Fibroblast of skin of back (primary cell): Measurements from ENCODE around the gene CFAP43. TPM values are rescaled to one million over a fixed set of nuclear protein-coding genes. Genes with fewer than 3 reads are reported as not detected.
A peak's percentile ranks its signal among the peaks of the same experiment; 100 is the strongest.

Source experiments
- DNase-seq: peaks from one replicate; pipeline ENCODE4 v3.0.0-alpha.2; 2013
- polyA plus RNA-seq, 2 experiments: library from polyadenylated mRNA; unstranded; fragments of 120-200 nt; gene quantifications; one replicate each; pipeline ENCODE4 v1.2.1, GENCODE V29; 2013; ENCODE audit not compliant: insufficient read length in 2 of 2

CFAP43 gene, protein sequence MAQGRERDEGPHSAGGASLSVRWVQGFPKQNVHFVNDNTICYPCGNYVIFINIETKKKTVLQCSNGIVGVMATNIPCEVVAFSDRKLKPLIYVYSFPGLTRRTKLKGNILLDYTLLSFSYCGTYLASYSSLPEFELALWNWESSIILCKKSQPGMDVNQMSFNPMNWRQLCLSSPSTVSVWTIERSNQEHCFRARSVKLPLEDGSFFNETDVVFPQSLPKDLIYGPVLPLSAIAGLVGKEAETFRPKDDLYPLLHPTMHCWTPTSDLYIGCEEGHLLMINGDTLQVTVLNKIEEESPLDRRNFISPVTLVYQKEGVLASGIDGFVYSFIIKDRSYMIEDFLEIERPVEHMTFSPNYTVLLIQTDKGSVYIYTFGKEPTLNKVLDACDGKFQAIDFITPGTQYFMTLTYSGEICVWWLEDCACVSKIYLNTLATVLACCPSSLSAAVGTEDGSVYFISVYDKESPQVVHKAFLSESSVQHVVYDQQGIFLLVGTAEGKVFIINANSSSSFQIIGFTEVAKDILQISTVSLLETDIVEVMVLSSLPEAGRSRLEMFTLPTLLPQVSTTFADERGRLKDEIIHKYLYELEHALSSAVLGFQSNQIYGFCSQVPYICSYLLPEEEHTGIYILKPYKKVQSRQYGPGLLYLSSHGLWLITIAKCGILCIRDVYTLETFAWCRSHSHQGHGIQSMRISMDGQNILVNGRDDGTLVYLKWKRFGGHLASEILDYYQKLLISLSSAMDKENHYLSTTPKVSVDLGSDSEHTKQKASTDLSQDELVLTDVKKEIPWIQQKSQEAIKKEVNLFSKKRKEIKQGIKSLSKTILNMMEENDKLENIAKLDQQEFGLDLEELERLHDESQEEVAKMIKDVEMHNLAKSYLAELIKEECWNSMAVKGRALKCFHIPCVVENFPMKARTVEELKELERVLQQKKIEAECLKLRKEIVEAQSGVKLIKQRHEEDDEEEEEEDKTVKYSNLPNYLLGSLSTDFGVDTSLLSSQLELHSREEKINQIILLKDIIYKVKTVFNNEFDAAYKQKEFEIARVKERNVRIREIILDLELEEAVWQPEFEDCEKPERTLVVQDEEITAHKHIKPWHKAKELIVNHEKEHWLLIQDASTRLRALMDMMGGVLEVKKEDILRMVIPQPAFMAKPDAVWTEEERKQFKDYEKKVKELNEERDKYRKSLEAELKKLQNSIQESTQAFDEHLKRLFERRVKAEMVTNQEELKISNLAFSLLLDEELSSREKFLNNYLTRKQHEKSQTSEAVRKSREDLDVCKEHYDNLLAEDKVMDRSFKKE (N-terminal part only)
- polyA plus RNA-seq (2013, experiment 1 of 2; ENCODE audit: insufficient read length): 0.07 TPM
- polyA plus RNA-seq (2013, experiment 2 of 2; ENCODE audit: insufficient read length): 0.11 TPM

DNA sequence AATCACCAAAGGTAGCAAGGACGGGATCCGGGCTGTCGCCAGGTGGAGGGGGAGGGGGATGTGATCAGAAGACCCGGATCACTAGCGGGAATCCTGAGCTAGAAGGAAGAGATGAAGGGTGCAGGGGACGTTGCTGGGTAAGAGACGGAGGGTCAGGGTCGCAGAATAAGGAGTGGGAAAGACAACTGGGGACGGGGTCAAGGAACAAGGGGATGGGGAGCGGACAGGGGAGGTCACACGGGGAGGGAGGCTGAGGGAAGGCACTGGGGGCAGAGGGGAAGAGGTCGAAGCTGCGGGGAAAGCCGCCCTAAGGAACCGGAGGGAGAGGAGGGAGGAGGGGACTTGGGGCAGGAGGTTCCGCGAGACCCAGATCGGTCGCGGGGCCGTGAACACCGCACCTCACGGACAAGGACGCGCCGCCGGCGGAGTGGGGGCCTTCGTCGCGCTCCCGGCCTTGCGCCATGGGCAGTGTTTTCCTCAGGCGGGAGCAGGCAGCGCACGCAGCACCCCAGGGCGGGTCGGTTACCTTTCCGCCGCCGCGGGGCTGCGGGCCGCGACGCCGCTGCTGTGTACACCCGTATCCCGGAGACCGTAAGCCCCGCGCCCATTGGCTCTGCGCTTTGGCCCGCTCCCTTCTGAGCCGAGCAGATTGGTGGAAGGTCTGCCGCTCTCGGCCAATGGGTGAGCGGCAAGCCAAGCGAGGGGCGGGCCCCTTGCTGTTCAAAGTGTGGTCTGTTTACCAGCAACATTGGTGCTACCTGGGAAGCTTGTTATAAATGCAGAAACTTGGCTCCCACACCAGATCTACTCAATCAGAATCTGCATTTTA, at the start of gene CFAP43:
Gene CFAP43 (minus strand): TSS at position 581 of the 829 bp plus-strand sequence. CDS start 118 bp downstream, at position 463.
- peak; percentile 93 for DNase-seq

- no peak for DNase-seq
Observed at GRCh38 chr10:104281694-104282093, 49.5 kb upstream of the CFAP43 start.

DNA sequence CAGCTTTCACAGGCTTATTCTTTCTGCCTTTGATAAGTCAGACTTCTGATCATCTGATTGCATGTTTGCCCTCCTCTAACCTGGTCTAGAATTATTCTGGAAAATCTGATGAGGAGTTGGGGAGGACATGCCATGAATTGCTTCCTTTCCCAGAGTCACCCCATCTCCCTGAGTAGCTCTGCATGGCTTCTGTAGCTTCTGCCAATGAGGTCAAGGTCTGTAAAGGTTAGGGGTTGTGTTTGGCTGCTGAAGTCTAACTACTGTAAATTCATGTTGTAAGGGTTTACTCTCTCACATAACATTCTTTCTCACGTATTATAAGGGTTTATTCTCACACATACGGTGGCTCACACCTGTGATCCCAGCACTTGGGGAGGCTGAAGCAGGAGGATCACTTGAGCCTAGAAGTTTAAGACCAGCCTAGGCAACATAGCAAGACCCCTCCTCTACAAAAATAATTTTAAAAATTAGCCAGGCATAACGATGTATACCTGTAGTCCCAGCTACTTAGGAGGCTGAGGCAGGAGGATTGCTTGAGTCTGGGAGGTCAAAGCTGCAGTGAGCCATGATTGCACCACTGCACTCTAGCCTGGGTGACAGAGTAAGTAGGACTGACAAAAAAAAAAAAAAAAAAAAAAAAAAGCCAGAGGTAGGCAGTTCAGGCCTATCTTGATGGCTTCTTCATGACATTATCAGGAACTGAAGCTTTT, 47.5 kb upstream of the CFAP43 start:
- no peak for DNase-seq

DNA sequence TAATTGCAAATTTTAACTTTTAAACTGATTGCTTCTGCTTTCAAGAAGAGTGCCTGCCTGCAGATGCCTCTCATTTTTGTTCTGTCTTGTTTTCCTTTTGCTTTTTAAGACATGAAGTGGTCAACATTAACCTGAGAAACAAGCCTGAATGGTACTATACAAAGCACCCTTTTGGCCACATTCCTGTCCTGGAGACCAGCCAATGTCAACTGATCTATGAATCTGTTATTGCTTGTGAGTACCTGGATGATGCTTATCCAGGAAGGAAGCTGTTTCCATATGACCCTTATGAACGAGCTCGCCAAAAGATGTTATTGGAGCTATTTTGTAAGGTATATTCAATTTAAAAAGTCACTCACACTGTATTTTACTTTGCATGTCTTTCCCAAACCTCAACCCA, 45.6 kb upstream of the CFAP43 start:
- DNase-seq: no peak

GRCh38 chr10:104276192-104276591, 44.0 kb upstream of the CFAP43 start:
- no peak for DNase-seq

DNA sequence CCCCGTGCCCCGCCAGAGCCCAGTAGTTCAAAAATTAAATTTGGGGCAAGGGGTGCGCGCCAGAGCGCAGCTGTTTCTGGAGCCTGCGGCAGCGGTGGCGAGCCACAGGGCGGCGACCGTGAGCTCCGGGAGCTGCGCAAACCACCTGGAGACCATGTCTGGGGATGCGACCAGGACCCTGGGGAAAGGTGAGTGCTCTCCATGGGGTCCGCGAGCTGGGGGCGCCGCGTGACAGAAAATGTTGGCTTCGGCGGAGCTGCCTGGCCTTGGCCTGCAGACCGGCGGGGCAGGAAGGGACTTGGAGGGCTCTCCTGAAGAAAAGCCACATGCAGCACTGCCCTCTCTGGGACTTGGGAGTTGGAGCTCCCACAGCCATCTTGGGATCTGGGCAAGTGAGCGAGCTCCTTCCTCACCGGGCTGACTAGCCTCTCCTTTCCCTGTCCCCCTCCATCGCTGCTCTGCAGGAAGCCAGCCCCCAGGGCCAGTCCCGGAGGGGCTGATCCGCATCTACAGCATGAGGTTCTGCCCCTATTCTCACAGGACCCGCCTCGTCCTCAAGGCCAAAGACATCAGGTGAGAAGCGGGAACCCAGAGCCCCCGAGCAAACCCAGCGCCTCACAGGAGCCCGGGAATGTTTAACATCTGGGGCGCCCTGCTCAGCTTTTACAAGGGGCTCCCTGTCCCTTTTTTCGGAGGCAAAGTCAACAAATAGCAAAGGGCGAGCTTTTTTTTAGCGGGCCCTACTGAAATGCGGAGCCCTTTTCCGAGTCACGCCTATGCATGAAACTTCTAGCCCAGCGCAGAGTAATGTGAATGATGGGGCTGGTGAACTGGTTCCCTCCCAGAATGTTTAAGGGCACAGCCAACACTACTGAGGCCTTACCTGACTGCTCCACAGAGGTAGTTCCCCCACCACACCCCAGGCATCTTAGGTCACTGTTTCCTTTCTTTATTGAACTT, 42.9 kb upstream of the CFAP43 start:
- no peak for DNase-seq

- DNase-seq: no peak
Observed at GRCh38 chr10:104273899-104274575, 41.9 kb upstream of the CFAP43 start.

GRCh38 chr10:104273286-104273685, 41.1 kb upstream of the CFAP43 start:
- peak; percentile 83 for DNase-seq

- DNase-seq: peak; percentile 95
Observed at GRCh38 chr10:104268713-104269645, 36.8 kb upstream of the CFAP43 start, which contains the start of gene GSTO2. GSTO2 (plus strand) TSS chr10:104269184; CDS start chr10:104274916, 5,732 bp downstream.

DNA sequence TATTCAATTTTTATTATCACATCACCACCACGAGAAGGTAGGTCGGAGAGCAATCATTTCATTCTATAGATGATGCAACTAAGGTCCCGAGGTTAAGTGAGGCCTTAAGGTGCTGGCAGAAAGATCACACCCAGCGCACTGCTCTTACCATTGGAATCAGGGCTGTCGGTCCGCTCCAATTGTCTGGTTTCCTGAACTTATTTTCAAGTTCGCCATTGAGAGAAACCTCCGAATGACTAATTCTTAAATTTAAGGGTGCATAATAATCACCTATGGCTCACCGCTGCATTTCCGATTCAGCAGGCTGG, 36.2 kb upstream of the CFAP43 start:
- DNase-seq: no peak

- DNase-seq: no peak
Observed at GRCh38 chr10:104267721-104268404, 35.7 kb upstream of the CFAP43 start.

GRCh38 chr10:104264783-104265182, 32.6 kb upstream of the CFAP43 start:
- DNase-seq: no peak

GRCh38 chr10:104262055-104262454, 29.9 kb upstream of the CFAP43 start:
- DNase-seq: no peak

DNA sequence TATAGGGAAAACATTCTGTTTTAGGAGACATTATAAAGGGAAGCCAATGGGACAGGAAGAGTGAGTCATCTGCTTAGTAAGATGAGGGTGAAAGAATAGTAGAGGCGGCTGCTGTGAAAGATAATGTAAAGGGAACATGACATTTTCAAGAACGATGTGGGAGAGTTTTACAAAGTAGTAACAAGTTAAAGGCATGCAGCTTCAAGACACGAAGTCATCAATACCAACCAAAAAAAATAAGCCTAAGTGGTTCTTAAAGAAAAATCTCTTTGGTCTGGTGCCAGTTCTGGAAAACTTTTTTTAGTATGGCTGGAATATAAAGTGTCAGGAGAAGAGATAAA, 28.6 kb upstream of the CFAP43 start:
- DNase-seq: peak; percentile 81

GRCh38 chr10:104259999-104260774, 28.0 kb upstream of the CFAP43 start:
- DNase-seq: no peak

- no peak for DNase-seq
Observed at GRCh38 chr10:104259456-104259855, 27.3 kb upstream of the CFAP43 start.

DNA sequence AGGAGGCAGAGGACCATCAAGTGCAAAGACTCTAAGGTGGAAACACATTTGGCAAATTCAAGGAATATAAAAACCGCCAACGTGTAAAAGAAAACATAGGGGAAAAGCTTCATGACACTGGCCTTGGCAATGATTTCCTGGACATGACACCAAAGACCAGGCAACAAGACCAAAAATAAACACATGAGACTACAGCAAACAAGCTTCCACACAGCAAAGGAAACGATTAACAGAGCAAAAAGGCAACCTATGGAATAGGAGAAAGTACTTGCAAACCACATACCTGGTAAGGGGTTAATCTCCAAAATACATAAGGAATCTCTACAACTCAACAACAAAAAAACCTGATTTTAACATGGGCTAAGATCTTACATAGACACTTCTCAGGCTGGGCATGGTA, 26.0 kb upstream of the CFAP43 start:
- DNase-seq: no peak
